Stimulated activated CD8-positive, alpha-beta memory T cell treated with anti-CD3 and anti-CD28 coated beads, Interleukin-15, amount 100 ng/mL, for 48 hours (primary cell): ENCODE data around the gene RHBDF2.

Source experiments
- DNase-seq, 2 donors: peaks; one replicate each; pipeline ENCODE4 v3.0.0-alpha.2; 2020; ENCODE audit warnings: low read depth in 2 of 2

The RHBDF2 gene

DNA sequence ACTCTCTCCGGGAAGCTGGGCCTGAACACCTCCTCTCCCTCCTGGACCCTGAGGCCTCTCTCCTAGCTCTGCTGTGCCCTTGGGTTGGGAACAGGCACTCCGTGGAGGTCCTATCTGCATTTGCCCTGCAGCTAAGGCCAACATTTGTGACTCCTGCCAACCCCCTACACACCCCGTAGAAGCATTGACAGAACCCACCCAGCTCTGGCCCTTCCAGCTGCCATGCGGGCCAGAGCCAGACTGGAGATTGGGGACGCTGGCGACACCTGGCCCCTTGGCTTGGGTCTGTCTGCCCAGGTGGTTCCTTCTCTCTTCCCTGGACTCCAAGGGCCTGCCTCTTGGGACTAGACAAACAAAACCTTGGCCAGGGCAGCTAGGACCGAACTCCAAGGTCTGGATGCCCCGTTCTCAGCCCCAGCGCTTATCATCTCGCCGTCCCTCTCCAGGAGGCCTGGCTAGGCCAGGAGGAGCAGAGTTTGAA lies 644 bp upstream of the RHBDF2 start:
- DNase-seq = no peak

DNA sequence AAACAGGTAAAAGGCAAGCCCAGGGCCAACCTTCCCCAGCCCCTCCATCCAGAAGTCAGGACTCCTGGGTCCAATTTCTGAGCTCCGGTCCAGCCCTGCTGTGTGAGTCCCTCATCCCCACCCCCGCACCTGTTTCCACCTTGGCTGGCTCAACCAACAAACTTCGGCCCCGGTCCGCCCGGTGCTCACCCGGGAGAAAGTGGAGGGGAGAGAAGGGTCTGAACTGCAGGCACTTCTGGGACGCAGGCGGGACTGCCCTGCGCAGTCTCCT lies 541 bp downstream of the RHBDF2 start:
- no peak for DNase-seq

DNA sequence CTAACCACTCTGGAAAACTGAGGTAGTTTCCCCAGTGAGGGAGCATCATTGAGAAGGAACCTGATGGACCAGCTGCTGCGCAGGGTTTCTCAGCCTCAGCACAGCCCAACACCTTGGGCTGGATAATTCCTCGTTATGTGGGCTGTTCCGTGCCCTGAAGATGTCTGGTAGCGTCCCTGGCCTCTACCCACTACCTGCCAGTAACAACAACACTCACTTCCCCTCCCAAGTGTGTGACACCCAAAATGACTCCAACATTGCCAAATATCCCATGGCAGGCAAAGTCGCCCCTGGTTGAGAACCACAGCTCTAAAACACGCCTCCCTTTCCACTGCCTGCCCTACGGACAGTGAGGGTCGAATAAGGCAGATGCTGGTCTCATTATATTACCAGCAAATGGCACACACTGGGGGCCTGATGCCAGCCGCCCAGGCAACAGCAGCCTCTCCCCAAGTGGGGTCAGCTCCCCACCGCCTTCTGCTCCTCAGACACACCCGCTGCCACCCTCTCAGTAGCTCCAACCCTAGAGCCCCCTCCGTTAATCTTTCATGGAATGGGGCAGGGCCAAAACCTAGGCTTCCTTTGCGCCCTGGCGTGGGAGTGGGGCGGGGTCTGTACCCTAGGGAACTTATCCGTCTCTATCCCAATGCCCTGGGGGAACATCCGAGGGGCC lies 1.0 kb downstream of the RHBDF2 start:
- no peak for DNase-seq

DNA sequence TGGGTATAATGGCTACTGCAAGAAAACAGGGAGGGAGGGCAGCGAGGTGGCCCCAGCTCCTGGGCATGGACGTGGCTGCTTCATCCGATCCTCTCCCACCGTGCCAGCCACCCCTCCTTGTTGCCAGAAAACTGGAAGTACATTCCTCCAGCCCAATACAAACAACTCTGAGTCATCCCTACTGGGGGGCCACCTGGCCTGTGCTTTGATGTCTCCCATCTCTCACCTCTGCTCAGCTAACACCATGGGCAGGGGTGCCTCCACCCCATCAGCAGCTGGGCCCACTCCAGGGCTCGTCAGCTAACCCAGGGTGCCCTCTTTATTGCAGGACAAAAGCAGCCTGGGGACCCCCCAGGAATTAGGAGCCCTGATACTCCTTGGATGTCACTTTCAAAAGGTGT lies 2.0 kb downstream of the RHBDF2 start:
- no peak for DNase-seq

DNA sequence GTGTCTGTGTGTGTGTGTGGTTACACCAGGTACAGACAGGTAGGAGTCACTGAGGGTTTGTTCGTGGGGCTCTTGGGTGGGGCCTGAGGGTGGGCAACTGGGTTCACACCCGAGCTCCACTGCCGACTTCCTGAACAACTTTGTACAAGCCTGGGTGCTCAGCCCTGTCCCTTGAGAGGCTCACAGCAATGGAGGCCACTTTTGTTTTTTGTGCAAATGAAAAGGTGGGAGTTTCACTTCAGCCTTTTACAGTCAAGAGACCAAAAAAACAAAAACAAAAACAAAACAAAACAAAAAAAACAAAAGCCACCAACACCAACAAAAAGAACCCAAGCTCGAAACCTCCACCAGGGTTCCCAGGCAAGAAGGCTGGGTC lies 2.4 kb downstream of the RHBDF2 start:
- DNase-seq = no peak

DNA sequence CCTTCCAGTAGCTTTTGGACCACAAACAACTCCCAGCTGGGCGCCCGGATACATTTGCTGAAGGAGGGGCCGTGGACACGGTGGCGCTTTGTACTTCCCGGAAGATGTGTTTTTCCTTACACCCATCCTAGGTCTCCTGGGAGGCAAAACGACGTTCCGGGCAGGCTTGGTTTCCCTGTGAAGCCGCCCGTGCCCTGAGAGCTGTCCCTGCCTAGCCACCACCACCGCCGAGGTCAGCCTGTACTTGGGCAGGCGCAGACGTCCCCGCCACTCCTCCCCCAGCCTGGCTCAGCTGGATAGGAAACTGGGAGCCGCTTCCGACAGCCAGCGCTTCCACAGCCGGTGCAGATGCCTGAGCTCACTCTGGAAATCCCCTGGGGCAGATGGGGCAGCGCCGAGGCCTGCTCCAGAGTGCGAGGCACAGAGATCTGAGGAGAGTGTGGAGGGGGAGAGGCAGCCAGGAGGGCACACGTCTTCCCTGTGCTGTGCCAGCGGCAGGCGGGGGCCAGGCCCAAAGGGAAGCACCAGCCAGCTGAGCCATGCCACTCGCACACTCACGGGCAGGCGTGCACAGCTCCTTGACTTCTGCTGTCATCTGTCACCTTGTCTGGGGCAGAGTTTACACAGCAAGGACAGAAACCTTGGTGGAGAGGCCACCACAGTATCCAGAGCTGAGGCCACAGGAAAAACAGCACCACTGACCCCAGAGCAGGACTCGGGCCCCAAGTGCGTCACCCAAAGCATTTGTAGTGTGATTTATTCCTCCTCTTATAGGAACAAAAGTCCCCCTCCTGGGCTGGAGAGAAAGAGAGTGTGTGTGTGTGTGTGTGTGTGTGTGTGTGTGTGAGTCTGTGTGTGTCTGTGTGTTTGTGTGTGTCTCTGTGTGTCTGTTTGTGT lies 3.0 kb downstream of the RHBDF2 start:
- no peak for DNase-seq

DNA sequence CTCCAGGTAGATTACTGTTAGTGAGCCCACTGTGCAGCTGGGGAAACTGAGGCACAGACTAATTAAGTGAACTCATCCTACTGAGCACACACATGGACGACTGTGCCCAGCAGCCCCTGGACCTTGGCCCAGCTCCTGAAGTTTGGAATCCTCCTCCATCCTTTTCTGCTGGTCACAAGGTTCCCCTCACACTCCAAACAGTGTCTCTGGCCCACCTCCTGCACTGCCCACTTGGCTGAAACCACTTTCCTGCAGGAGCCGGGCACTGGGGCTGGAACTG lies 3.6 kb downstream of the RHBDF2 start:
- no peak for DNase-seq

DNA sequence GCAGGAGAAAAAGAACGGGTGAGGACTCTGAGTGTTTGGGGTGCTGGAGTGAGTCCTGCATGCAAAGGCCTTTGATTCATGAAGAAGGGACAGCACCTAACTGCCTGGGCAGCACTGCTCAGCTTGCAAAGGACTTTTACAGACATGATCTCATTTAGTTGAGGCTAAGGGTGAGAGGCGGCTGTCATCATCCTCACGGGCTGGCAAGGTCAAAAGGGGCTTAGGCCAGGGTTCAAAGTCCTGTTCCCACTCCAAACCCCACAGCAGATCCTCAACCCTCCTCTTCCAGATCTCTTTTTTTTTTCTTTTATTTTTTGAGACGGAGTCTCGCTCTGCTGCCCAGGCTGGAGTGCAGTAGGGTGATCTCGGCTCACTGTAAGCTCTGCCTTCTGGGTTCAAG lies 4.8 kb downstream of the RHBDF2 start:
- DNase-seq = no peak

DNA sequence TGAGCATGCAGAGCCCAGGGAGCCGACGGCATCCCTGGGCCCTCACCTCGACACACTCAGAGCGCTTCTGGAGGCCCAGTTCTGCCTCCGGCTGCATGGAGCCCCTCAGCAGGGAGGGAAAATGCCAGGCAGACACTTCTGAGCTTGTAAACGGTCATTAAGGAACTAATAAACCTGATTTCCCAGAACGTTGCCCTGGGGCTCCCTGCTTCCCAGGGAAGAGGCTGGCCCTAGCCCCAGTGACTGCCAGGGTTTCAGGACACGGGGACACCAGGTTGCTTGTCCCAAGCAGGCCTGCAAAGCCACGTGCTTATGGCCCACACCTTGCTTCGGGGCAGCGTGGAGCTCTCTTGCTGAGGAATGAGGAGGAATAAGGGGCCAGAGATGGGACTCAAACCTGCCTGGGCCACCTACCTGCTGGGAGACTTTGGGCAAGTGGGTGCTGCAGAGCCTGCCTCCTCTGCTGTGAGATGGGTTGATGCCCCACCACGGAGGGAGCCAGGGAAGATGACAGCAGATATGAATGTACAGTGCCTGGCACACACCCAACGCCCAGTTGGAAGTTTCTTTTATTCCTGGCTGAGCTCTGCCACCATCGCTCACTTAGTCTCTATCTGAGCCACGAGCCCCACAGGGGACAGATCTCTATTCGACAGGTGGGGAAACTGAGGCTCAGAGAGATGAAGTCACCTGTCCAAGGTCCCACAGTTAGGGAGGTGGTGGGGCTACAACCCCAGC lies 5.4 kb downstream of the RHBDF2 start:
- no peak for DNase-seq

DNA sequence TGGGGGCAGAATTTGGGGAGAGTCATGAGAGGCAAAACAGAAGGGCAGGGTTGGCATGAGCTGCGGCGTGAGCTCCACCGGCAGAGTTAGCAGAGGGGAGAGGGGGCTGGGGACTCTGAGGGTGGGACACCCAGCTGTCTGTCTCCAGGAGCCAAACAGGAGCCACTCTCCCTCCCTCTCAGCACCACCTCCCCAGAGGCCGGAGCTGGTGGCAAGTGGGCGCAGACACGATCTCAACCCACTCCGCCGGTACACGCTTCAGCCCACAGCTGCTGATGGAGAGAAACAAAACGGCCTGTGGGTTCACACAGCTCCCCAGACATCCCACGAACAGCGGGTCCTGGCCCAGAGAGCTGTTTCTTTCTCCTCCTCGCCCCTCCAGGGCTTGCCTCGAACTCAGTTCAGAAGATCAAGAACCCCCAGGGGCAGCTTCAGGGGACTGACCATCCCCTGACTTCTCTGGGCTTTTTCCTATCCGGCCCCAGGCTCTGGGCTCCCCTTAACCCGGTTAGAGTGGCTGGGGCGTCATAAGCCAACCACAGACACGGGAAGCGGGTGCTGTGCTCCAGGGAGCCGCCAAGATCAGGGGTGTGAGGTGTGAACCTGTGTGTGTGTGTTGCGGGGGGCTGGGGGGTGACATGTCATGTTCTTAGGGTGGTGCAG lies 7.6 kb downstream of the RHBDF2 start:
- DNase-seq = no peak

DNA sequence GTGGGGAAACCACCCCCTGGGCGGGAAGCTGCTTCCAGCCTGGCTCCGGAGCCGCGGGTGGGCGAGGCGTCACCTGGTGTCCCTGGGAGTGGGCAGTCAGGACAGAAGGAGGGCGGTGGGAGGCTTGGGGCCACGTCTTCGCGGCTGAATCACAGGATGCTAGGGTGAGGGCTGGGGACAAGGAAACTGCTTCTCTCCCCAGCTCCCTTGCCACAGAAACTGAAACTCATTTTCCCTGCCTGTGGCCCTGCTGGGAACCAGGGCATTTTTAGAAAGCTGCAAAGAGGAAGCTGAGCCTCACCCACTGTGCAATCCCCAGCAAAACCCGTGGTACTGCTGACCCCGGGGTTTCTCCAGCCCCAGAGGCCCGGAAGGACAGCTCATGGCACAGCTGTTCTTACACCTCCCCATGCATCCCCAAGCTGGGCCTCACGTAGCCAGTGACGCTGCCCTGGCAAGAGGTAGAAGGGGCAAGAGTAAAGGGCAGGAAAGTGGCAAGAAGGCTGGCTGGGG lies 8.2 kb downstream of the RHBDF2 start:
- peak; percentile 48 to 56 for DNase-seq

DNA sequence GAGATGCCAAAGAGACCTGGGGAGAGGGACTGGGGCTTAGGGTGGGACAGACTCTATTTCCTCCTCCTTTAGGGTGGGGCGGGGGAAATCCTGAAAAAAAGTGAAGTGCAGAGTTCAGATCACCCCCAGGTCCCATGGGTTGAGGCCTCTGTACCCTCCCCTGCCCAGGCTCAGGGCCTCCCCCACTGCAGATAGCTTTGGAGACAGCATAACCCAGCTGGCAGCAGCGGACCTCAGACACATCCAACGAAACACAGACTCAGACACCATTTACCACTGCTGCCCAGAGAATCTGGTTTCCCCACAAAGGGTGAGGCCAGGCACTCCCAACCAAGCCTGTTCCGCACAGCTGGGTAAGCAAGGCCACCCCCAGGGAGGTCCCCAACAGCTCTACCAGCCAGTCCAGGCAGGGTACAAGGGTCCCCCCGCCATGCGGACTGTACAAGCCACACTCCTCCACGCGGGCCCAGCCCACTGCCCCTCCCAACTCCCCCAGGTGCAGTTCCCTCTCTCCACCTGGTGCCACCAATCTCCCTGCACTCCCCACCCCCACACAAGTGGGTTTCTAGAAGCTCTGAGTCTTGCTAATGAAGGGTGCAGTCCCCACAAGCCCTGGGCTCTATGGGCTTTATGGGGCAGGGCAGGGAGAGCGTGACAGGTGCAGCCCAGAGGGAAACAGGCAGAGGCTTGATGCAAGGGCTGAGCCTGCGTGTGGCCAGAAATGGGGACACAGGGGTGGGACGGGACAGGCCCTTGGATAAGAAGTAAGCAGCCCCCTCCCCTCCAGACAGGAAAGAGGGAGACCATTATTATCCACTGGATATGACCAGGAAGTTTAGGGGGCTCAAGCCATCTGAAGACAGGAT lies 8.9 kb downstream of the RHBDF2 start:
- DNase-seq = no peak

DNA sequence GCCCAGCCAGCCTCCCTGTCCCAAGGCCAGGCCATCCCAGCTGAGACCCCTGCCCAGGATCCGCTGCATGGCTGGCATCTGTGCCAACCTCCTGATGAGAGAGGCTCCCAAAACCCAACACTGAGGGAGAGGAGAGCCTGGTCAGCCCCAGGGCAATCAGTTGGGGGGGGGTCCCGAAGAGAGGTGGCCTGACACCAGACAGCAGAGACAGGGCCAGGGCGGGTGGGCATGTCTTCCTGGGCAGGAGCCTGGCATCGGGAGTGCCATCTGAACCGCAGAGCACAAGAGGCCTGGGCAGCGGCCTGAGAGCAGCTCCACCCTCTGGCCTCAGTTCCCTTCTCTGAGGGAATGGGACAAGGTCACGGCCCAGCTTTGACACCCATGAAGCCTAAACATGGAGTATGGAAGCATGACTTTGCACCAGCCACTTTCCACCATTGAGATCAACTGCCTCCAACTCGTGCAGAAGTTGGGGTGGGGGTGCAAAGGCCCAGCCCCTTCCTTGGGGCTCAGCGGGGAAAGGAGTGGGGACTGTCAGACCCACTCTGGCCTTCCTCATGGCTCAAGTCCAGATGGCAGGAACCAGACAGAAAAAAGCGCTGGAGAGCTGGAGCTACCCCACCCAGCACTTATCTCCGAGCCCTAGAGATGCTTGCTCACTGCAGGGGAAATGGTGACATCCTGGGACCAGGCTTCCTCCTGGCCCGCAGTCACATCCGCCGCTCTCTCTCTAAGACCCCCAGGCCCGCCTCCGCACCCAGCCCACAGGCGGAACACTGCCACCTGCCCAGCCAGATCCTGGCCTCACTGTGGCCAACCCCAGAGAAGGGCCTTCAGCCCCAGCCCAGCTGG lies 9.7 kb downstream of the RHBDF2 start:
- no peak for DNase-seq

DNA sequence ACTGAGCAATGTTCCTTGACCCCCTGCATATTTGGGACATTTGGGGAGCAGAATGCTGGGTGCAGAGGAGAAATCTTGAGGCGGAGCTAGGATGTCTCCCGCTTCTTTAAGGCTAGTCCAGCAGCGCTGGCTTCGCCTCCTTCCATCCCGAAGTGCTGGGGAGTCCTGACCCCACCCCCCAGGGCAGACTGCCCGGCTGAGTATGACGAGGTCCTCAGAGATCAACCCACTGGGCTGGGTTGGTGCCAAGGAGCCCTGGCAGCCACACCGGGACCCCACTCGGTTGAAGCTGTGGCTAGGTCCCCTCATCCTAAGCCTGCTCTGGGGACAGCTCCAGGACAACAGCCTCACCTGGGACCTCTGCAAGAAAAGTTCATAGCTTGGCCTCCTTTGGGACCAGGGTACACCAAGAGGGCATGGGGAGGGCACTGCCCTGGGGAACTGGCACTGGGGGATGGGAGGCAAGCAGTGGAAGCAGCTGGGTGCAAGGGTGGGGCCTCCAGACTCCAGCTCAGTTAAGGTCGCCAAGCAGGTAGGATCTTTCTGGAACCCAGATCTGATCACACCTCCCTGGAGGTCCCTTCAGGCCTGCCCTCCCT lies 11.0 kb downstream of the RHBDF2 start:
- DNase-seq = no peak

DNA sequence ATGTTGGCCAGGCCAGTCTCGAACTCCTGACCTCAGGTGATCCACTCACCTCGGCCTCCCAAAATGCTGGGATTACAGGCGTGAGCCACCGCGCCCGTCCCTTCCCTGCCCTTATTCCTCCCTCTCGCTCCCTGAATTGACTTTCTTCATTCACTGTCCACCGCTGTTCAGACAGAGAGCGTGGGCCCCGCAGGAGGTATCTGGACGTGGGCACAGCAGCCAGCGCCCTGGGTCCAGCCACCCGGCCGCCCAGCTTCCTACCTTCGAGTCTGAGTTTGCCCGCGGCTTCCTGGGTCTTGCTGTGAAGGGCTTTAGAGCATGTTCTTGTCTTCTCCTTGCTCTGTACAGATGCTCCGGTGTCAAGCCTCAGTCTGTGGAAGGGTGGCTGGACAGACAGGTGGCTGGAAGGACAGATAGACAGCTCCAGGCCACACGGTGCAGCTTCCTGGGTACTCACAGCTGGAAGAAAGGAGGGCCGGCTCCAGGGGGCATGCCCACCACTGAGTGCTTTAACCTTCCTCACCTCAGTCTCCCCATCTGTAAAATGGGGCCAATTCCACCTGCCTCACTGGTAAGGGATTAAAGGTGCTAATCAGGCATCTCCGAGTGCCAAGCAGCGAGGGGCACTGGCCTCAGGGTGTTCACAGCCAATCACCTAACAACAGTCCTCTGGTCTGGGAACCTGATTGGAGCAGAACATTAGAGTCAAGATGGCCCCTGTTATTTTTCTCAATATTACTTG lies 13.6 kb downstream of the RHBDF2 start:
- no peak for DNase-seq

DNA sequence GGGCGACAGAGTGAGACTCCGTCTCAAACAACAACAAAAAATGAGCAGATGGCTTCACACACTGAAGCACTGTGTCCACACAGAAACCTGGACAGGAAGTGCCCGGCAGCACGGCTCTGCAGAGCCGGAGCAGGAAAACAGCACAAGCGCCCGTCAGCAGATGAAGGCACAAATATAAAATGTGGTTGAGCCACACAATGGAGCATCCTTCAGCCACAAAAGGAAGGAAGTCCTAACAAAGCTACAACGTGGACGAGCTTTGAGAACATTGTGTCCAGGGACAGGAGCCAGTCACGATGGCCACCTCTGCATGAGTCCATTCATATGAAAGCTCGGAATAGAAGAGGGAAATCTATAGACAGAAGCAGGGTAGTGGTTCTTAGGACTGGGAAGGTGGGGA lies 15.7 kb downstream of the RHBDF2 start:
- no peak for DNase-seq

DNA sequence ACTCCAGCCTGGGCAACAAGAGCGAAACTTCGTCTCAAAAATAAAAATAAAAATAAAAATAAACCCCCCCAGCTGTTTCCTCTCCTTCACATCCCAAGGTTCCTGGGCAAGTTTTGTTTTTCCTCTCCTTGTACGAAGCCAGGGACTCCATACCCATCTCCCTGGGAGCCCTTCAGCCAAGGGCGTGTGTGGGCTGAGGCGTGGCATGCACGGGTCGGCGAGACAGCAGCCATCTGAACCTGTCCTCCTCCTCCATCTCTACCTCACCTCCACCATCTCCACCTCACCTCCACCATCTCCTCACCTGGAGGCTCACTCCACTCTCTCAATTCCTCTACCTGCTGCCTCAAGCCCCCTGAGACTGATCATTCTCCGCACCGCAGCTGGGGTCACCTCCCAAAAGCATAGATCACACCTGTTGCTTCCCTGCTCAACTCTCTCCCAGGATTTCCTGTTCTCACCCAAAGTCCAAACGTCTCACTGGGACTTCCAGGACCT lies 16.9 kb downstream of the RHBDF2 start:
- DNase-seq = no peak

DNA sequence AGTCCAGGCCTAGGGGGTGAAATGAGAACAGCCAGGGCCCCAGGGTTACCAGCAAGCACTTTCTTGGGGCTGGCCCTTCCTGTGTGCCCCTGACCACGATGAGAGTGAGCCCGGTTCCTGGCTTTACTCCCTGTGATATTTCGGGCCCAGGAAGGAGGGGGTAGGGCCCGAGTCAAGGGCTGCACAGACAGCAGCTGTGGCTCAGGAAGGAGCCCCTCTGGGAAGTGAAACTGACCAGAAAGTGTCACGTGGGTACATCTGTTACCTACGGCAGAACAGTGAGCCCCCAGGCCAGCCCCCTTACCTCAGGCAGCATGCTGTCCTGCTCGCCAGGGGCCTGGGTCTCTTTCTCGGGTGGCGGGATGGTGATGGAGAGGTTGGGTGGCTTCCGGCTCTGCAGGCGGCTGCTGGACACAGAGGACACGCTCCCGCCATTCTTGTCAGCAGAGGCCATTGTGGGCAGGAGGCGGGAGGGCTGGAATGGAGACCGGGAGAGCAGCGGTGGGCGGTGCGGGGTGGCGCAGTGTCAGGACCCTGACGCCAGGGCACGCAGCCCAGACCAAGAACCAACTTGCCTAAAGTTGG lies 20.1 kb downstream of the RHBDF2 start:
- DNase-seq = no peak

DNA sequence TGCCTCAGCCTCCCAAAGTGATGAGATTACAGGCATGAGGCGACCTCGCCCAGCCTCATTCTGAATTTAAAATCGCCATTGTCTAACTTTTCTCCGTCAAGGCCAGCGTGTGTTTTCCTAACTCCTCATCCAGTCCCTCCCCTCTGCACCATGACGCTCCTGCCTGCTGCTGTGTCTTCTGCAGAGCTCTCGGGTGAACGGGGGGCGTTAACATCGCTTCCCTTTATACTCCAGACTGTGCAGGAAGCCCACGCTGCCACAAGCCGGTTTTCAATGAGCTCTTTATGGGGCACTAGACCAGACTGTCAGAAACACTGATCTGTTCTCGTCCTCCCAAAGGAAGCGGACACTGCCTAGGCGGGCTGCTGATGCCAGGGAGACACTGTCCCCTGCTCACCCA lies 20.6 kb downstream of the RHBDF2 start:
- no peak for DNase-seq
